ENCODE measurements around the gene GABRB1.

GABRB1 gene

GRCh38 chr4:47031011-47031678, at the start of gene GABRB1:
Gene GABRB1, plus strand, starts transcription at chr4:47031567.
- DNase-seq = peak; percentile 16 to 20

- no peak for DNase-seq
Observed at GRCh38 chr4:46984781-46985180, 46.6 kb upstream of the GABRB1 start.

GRCh38 chr4:46986922-46987638, 44.3 kb upstream of the GABRB1 start:
- no peak for DNase-seq

GRCh38 chr4:46992338-46992737, 39.0 kb upstream of the GABRB1 start:
- DNase-seq = no peak

- no peak for DNase-seq
Observed at GRCh38 chr4:46993075-46994006, 38.0 kb upstream of the GABRB1 start, which contains the start of gene GABRA4. Gene GABRA4, minus strand, starts transcription at chr4:46993581. Its CDS starts 157 bp downstream, at chr4:46993424.

- no peak for DNase-seq
Observed at GRCh38 chr4:46994007-46994405, 37.4 kb upstream of the GABRB1 start.

GRCh38 chr4:46999566-46999965, 31.8 kb upstream of the GABRB1 start:
- no peak for DNase-seq

- DNase-seq = no peak
Observed at GRCh38 chr4:47000406-47000805, 31.0 kb upstream of the GABRB1 start.

- DNase-seq = no peak
Observed at GRCh38 chr4:47002580-47002979, 28.8 kb upstream of the GABRB1 start.

GRCh38 chr4:47010347-47010911, 20.9 kb upstream of the GABRB1 start:
- no peak for DNase-seq

- no peak for DNase-seq
Observed at GRCh38 chr4:47010912-47011446, 20.4 kb upstream of the GABRB1 start.

GRCh38 chr4:47012676-47013075, 18.7 kb upstream of the GABRB1 start:
- DNase-seq = no peak

- DNase-seq = no peak
Observed at GRCh38 chr4:47013373-47013772, 18.0 kb upstream of the GABRB1 start.

- no peak for DNase-seq
Observed at GRCh38 chr4:47017081-47017480, 14.3 kb upstream of the GABRB1 start.

- DNase-seq = no peak
Observed at GRCh38 chr4:47017494-47017893, 13.9 kb upstream of the GABRB1 start.

GRCh38 chr4:47031751-47032404, 511 bp downstream of the GABRB1 start:
- peak in 1 of 2 experiments; percentile 4 for DNase-seq

GRCh38 chr4:47032405-47033106, 1.2 kb downstream of the GABRB1 start:
- DNase-seq = peak; percentile 46 to 57

GRCh38 chr4:47038263-47038662, 6.9 kb downstream of the GABRB1 start:
- DNase-seq = no peak

GRCh38 chr4:47040828-47041227, 9.5 kb downstream of the GABRB1 start:
- DNase-seq = no peak

GRCh38 chr4:47043821-47044220, 12.5 kb downstream of the GABRB1 start:
- DNase-seq = no peak

- DNase-seq = no peak
Observed at GRCh38 chr4:47045261-47045660, 13.9 kb downstream of the GABRB1 start.

Data from activated CD4-positive, alpha-beta T cell treated with anti-CD3 and anti-CD28 coated beads, Interleukin-2, amount 50 U/mL, for 48 hours (primary cell).